Sigmoid colon (tissue), 7 donors: ENCODE data around the gene CTTN. TPM values are rescaled to one million over a fixed set of nuclear protein-coding genes. Genes with fewer than 3 reads are reported as not detected.

Source experiments
- DNase-seq: peaks from one replicate; pipeline ENCODE4 v3.0.0-alpha.2; 2019
- H3K27ac ChIP-seq, 4 donors: fragments of 200-600 bp; sonication (generic); one replicate each; pipeline ENCODE4 v1.5.1; 2016 to 2019; ENCODE audit warnings: mild to moderate bottlenecking in 1 of 4
- H3K27me3 ChIP-seq, 3 donors: fragments of 200-600 bp; sonication (generic); one replicate each; pipeline ENCODE4 v1.5.1; 2019; ENCODE audit warnings: mild to moderate bottlenecking in 1 of 3
- H3K36me3 ChIP-seq, 4 donors: fragments of 200-600 bp; sonication (generic); one replicate each; pipeline ENCODE4 v1.5.1; 2016 to 2019
- H3K4me1 ChIP-seq, 4 donors: fragments of 200-600 bp; sonication (generic); one replicate each; pipeline ENCODE4 v1.5.1; 2017 to 2019
- H3K4me3 ChIP-seq, 4 donors: fragments of 200-600 bp; sonication (generic); one replicate each; pipeline ENCODE4 v1.5.1; 2017 to 2019; ENCODE audit warnings: mild to moderate bottlenecking in 2 of 4, moderate library complexity in 1 of 4
- H3K9me3 ChIP-seq, 4 donors: fragments of 200-600 bp in 3 of 4; sonication (generic) in 3 of 4; one replicate each; pipeline versions ENCODE4 v1.5.1 to v1.6.1; 2013 to 2019
- EP300 ChIP-seq, 4 donors: sonication (generic); formaldehyde crosslinking; IDR thresholded peaks; one replicate each; pipeline ENCODE4 v1.6.1; 2017; ENCODE audit warnings: antibody characterized with exemption in 4 of 4
- POLR2A ChIP-seq, 2 donors: fragments of 450-650 bp; IDR thresholded peaks; one replicate each; pipeline ENCODE4 v1.6.1; 2016; ENCODE audit warnings: antibody characterized with exemption in 2 of 2, mild to moderate bottlenecking in 2 of 2, moderate library complexity in 2 of 2
- POLR2AphosphoS5 ChIP-seq, 4 donors: sonication (generic); formaldehyde crosslinking; IDR thresholded peaks; one replicate each; pipeline ENCODE4 v1.6.1; 2017; ENCODE audit warnings: antibody characterized with exemption in 4 of 4
- WGBS, 2 donors: extraction: QIAGEN DNeasy Blood & Tissue Kit; methylation state at CpG; one replicate each; pipeline ENCODE4 v1.1.7; 2013; 5-methylcytosine and 5-hydroxymethylcytosine counted together
- intact Hi-C: fragments of 100-400 bp; cut with DNase I; formaldehyde crosslinking; loops from one replicate; pipeline ENCODE4 v1.15.1; 2023
- polyA plus RNA-seq, 3 donors: library from polyadenylated mRNA; stranded (reverse); fragments of 200-250 nt; gene quantifications; one replicate each; pipeline ENCODE4 v1.2.3, GENCODE V29; 2013
- total RNA-seq, 4 donors: library from RNA; depleted of rRNA; stranded (reverse); fragments of >200 nt; gene quantifications; one replicate each; pipeline ENCODE4 v1.1.0, GENCODE V29; 2016
- TF ChIP-seq, protein P1 (sequence below), 4 experiments: fragments of 450-650 bp in 3 of 4; fragments of 200-600 bp in 1 of 4; IDR thresholded peaks; one replicate each; pipeline ENCODE4 v1.5.1; 2016 to 2019; ENCODE audit warnings: antibody characterized with exemption in 4 of 4, mild to moderate bottlenecking in 3 of 4, moderate library complexity in 2 of 4
- donor health status: healthy with polysubstance abuse.
- donor health status: Bipolar disorder and iron deficiency.
- donor health status: healthy.

CTTN gene
- 100 to 1,000 TPM; 128 to 312 (median 157) TPM for total RNA-seq
- polyA plus RNA-seq = 100 to 1,000 TPM in 2 of 3 donors, 10 to 100 TPM in 1; 87.1 to 152 (median 102) TPM

DNA sequence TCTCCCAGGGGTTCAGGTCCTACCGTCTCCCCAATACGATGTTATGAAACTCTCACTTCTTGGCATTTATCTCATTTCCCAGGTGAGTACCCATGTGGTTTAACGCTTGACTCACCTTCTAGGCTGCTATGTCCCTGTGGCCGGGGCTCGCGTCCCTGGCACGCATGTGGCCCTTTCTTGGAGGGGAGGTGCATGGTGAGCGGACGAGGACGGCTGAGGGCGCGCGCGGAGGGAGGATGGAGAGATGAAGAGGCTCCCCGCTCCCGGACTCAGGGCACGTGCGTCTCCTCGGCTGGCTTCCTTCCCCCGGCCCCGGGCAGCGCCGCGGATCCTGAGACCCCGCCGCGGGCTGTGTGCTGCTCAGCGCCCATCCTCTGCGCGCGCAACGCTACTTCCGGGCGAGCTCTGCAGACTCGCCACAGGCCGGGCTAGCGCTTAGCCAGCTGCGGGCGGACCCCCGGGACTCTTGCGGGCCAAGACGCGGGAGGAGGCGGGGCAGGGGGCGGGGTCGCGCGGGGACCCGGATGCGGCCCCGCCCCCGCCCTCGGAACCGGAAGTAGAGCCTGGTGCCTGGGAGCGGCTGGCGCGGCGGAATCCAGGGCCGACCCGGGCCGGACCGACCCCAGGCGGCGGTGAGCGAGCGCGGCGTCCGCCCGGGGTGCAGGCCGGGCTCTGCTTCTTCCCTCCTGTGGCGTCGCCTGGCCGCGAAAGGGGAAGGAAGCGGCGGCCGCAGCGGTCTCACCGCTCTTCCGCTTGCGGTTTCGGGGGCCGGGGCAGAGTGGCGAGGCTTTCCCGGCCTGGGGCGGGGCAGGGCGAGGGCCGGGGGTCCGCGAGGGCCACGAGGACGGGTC, at the start of gene CTTN:
Gene CTTN, plus strand, starts transcription at position 547 of the 851 bp plus-strand sequence. CDS start 8,769 bp downstream, outside the sequence.
- 1% methylated on average over 93 of the region's 93 CpGs for WGBS, 2 donors

DNA sequence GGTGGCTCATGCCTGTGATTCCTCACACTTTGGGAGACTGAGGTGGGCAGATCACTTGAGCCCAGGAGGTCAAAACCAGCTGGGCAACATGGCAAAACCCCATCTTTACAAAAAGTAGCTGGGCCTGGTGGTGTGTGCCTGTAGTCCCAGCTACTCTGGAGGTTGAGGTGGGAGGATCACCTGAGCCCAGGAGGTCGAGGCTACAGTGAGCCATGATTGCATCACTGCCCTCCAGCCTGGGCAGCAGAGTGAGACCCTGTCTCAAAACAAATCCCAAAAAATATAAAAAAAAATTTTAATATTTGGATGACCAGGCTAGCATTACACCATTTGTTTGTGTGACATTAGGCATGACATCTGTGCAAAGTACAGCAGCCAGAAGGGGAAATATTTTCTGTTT, 49.7 kb upstream of the CTTN start:
- peaks cover 10 to 63% (median 19%) of the 10 kb centered on the region in 4 donors for H3K36me3 ChIP-seq
- H3K4me3 ChIP-seq = no peak overlapping the region
- H3K4me1 ChIP-seq = no peaks in the 10 kb centered on the region
- intact Hi-C loops = no loop called here
- no peaks in the 10 kb centered on the region for H3K9me3 ChIP-seq
- no peak for TF ChIP-seq EP300 (IDR thresholded peaks at IDR 0.05)
- no peak for TF ChIP-seq POLR2A (IDR thresholded peaks at IDR 0.05)
- TF ChIP-seq POLR2AphosphoS5 (IDR thresholded peaks at IDR 0.05) = no peak
- TF ChIP-seq, protein P1, sequence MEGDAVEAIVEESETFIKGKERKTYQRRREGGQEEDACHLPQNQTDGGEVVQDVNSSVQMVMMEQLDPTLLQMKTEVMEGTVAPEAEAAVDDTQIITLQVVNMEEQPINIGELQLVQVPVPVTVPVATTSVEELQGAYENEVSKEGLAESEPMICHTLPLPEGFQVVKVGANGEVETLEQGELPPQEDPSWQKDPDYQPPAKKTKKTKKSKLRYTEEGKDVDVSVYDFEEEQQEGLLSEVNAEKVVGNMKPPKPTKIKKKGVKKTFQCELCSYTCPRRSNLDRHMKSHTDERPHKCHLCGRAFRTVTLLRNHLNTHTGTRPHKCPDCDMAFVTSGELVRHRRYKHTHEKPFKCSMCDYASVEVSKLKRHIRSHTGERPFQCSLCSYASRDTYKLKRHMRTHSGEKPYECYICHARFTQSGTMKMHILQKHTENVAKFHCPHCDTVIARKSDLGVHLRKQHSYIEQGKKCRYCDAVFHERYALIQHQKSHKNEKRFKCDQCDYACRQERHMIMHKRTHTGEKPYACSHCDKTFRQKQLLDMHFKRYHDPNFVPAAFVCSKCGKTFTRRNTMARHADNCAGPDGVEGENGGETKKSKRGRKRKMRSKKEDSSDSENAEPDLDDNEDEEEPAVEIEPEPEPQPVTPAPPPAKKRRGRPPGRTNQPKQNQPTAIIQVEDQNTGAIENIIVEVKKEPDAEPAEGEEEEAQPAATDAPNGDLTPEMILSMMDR (IDR thresholded peaks at IDR 0.05) = no peak
- H3K27ac ChIP-seq = no peak overlapping the region
- H3K27me3 ChIP-seq = no peaks in the 10 kb centered on the region
- DNase-seq = no peak
- WGBS, 2 donors = 88 to 89% methylated on average over 1 of the region's 1 CpG

More for the DNA sequence above, at the start of gene CTTN:
- no peaks in the 10 kb centered on the region for H3K36me3 ChIP-seq
- H3K27me3 ChIP-seq = no peaks in the 10 kb centered on the region
- peak within 1 kb of the TSS; percentile 85 to 95 (median 92) for H3K27ac ChIP-seq
- peak; percentile 93 for DNase-seq
- no peaks in the 10 kb centered on the region for H3K9me3 ChIP-seq
- peak within 1 kb of the TSS; percentile 84 to 98 (median 88) for H3K4me3 ChIP-seq
- TF ChIP-seq POLR2A (IDR thresholded peaks at IDR 0.05) (peak; percentile 22 to 48), EP300 (IDR thresholded peaks at IDR 0.05) (no peak), POLR2AphosphoS5 (IDR thresholded peaks at IDR 0.05) (peak in 3 of 4 donors; percentile 63 to 86 (median 72))
- TF ChIP-seq, protein P1 (IDR thresholded peaks at IDR 0.05) = no peak
- intact Hi-C loops = loop anchor here (2.0 to 10.0 kb wide), 3 partner anchors 127 to 723 kb away; partner anchors contain the start of genes FADD, LTO1 and PPFIA1
- H3K4me1 ChIP-seq = peaks cover 0 to 52% (median 41%) of the 10 kb centered on the region in 4 donors

DNA sequence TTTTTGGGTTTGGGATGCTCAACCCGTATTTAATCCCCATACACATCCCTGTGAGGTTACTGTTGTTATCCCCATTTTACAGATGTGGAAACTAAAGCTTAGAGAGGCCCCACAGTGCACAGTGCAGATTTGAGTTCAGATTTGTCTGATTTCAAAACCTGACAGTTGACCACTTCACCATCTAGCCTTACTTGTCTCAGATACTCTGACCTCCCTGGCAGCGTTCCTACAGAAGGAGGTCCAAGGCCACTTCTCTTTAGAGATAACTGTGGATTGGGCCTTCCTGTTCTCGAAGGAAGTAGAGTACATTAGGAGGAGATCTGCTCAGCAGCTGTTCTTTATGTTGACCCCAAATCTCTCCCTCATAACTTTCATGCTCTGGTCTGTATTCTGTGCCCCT, 46.7 kb upstream of the CTTN start:
- intact Hi-C loops = no loop called here
- no peaks in the 10 kb centered on the region for H3K4me1 ChIP-seq
- no peak for DNase-seq
- no peaks in the 10 kb centered on the region for H3K27me3 ChIP-seq
- H3K27ac ChIP-seq = no peak overlapping the region
- no peak for TF ChIP-seq POLR2AphosphoS5 (IDR thresholded peaks at IDR 0.05)
- TF ChIP-seq POLR2A (IDR thresholded peaks at IDR 0.05) = no peak
- TF ChIP-seq, protein P1 (IDR thresholded peaks at IDR 0.05) = no peak
- no peak for TF ChIP-seq EP300 (IDR thresholded peaks at IDR 0.05)
- 85 to 89% methylated on average over 3 of the region's 3 CpGs for WGBS, 2 donors
- no peak overlapping the region for H3K4me3 ChIP-seq
- no peaks in the 10 kb centered on the region for H3K9me3 ChIP-seq
- H3K36me3 ChIP-seq = peaks cover 9 to 66% (median 33%) of the 10 kb centered on the region in 4 donors

DNA sequence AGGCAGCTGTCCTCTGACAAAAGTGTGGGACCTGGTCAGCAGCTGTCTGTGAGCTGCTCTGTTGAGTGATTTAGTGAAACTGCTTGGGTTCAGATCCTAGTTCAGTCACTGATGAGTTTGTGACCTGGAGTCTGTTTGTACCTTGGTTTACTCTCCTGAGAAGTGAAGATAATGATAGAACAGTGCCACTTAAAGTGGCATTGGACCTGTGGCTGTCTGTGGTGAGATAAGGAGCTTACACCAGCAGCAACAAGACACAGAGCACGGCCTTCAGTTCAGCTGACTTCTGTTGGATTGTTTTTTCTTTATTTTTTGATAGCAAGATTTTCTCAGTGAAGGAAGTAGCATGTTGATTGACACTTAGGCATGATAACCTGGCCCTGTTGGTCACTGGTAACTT, 46.2 kb upstream of the CTTN start:
- Histone ChIP-seq H3K9me3 (no peaks in the 10 kb centered on the region), H3K4me1 (no peaks in the 10 kb centered on the region), H3K4me3 (no peak overlapping the region), H3K27ac (no peak overlapping the region), H3K27me3 (no peaks in the 10 kb centered on the region), H3K36me3 (peaks cover 9 to 70% (median 34%) of the 10 kb centered on the region in 4 donors)
- DNase-seq = no peak
- TF ChIP-seq, protein P1 (IDR thresholded peaks at IDR 0.05) = no peak
- no peak for TF ChIP-seq EP300 (IDR thresholded peaks at IDR 0.05)
- no peak for TF ChIP-seq POLR2AphosphoS5 (IDR thresholded peaks at IDR 0.05)
- no peak for TF ChIP-seq POLR2A (IDR thresholded peaks at IDR 0.05)
- 90 to 93% methylated on average over 1 of the region's 1 CpG for WGBS, 2 donors
- intact Hi-C loops = no loop called here
